Adipocyte (in vitro differentiated cells): ENCODE data around the gene AEN.

Experiments
- DNase-seq: peaks from one replicate; pipeline ENCODE4 v3.0.0-alpha.2; 2015; ENCODE audit warnings: low read depth
- H3K27me3 ChIP-seq: replicated peaks from 2 replicates; pipeline ENCODE4 v1.7.0; 2013; ENCODE audit warnings: mild to moderate bottlenecking, low read length, moderate library complexity; ENCODE audit not compliant: control insufficient read depth, insufficient read depth
- H3K36me3 ChIP-seq: 2 replicates; pipeline ENCODE4 v1.7.0; 2013; ENCODE audit warnings: low read length, mild to moderate bottlenecking, moderate library complexity; ENCODE audit not compliant: control insufficient read depth, insufficient read depth, severe bottlenecking
- H3K4me1 ChIP-seq: 2 replicates; pipeline ENCODE4 v1.7.0; 2013; ENCODE audit warnings: mild to moderate bottlenecking, low read length, moderate library complexity; ENCODE audit not compliant: control insufficient read depth, insufficient read depth
- H3K4me3 ChIP-seq: 2 replicates; pipeline ENCODE4 v1.7.0; 2013; ENCODE audit warnings: mild to moderate bottlenecking, low read length, moderate library complexity
- H3K9ac ChIP-seq: 2 replicates; pipeline ENCODE4 v1.7.0; 2013; ENCODE audit warnings: mild to moderate bottlenecking, low read length, moderate library complexity
- H3K9me3 ChIP-seq: 2 replicates; pipeline ENCODE4 v1.7.0; 2013; ENCODE audit warnings: mild to moderate bottlenecking, low read length, moderate library complexity; ENCODE audit not compliant: control insufficient read depth

AEN gene

DNA sequence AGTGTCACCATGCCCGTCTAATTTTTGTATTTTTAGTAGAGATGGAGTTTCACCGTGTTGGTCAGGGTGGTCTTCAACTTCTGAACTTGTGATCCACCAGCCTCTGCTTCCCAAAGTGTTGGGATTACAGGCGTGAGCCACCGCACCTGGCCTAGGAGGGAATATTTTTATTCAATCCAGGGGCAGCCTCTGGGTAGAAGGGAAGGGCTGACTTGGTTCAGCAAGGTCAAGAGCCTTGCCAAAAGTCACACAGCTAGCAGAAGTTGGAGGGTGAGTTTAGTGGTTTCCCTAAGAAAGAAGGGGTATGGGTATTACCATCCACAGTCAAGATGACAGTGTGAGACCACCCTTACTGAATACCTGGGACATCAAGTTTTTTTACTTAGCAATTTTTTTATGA is 4.9 kb upstream of the AEN start:
- Histone ChIP-seq H3K9me3 (no peaks in the 10 kb centered on the region), H3K27me3 (peaks cover 3% of the 10 kb centered on the region), H3K4me1 (peaks cover 15% of the 10 kb centered on the region), H3K4me3 (no peak overlapping the region), H3K36me3 (no peaks in the 10 kb centered on the region), H3K9ac (no peak overlapping the region)
- no peak for DNase-seq

DNA sequence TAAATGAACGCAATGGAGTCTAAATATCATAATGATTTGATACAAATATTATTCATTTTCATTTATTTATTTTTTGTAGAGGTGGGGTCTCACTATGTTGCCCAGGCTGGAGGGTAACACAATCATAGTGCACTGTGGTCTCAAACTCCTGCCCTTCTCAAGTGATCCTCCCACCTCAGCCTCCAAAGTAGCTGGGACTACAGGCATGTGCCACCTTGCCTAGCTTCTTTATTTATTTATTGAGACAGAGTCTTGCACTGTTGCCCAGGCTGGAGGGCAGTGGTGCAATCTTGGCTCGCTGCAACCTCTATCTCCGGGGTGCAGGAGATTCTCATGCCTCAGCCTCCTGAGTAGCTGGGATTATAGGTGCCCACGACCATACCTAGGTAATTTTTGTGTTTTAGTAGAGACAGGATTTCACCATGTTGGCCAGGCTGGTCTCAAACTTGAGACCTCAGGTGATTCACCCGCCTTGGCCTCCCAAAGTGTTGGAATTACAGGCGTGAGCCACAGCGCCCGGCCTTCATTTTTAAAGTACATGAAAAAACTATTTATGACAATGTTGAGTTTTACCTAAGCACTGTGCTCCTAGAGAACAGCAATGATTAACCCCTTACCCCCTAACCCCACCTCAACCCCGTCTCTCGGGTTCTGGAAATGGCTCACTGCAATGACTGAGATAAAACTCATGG is 4.0 kb upstream of the AEN start:
- Histone ChIP-seq H3K9ac (no peak overlapping the region), H3K36me3 (no peaks in the 10 kb centered on the region), H3K27me3 (peaks cover under 1% of the 10 kb centered on the region), H3K4me1 (peaks cover 17% of the 10 kb centered on the region), H3K9me3 (no peaks in the 10 kb centered on the region), H3K4me3 (no peak overlapping the region)
- DNase-seq, result no peak

DNA sequence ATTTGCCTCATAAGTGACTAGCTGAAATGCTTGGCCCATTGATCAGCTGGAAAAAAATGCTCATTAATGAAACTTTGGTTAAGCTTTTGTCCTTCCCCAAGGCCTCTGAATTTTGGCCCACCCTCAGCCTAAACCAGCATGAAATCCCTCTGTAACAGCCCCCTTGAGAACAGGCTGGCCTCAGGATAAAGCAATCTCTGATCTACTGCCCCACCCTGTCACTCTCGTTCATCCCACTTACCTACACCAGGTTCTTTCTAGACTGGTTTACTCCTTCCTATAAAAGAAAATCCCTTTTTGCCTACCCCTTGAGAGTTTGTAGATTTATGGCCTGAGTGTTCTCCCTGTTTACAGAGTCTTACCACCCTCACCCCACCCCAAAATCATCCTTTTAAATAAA is 3.4 kb upstream of the AEN start:
- Histone ChIP-seq H3K4me3 (no peak overlapping the region), H3K9ac (no peak overlapping the region), H3K4me1 (peaks cover 23% of the 10 kb centered on the region), H3K27me3 (no peaks in the 10 kb centered on the region), H3K36me3 (no peaks in the 10 kb centered on the region), H3K9me3 (no peaks in the 10 kb centered on the region)
- no peak for DNase-seq

DNA sequence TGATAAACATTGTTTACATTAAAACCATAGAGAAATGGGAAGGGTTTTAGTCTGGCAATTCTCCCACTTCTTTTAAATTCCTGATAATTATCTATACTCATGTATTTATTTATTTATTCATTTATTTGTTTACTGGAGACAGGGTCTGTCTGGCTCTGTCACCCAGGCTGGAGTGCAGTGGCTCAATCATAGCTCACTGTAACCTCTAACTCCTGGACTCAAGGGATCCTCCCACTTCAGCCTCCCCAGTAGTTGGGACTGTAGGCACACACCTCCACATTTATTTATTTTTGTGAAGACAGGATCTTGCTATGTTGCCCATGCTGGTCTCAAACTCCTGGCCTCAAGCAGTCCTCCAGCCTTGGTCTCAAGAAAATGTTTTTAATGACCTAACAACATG is 2.5 kb upstream of the AEN start:
- DNase-seq, result no peak
- Histone ChIP-seq H3K27me3 (no peaks in the 10 kb centered on the region), H3K9me3 (no peaks in the 10 kb centered on the region), H3K36me3 (no peaks in the 10 kb centered on the region), H3K4me3 (no peak overlapping the region), H3K9ac (no peak overlapping the region), H3K4me1 (peaks cover 25% of the 10 kb centered on the region)

DNA sequence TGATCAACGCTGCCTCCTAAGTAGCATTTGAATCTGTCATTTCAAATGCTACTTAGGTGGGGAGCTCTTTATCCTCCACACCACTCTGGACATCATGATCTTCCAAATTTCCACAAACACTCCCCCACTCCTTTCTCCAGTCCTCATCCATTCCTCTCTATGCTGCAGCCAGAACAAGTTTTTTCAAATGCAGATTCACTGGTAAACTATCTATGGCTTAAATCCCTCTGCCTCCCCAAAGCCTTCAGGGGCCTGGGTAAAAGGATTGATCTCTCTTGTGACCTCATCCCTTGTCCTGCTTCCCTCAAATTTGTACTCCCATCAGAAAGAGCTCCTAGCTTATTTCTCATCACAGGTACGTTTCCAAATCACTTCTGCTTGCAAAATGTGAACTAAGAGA is 1.3 kb upstream of the AEN start:
- Histone ChIP-seq H3K27me3 (no peaks in the 10 kb centered on the region), H3K36me3 (no peaks in the 10 kb centered on the region), H3K9ac (no peak overlapping the region), H3K4me1 (peaks cover 33% of the 10 kb centered on the region), H3K4me3 (no peak overlapping the region), H3K9me3 (no peaks in the 10 kb centered on the region)
- no peak for DNase-seq

DNA sequence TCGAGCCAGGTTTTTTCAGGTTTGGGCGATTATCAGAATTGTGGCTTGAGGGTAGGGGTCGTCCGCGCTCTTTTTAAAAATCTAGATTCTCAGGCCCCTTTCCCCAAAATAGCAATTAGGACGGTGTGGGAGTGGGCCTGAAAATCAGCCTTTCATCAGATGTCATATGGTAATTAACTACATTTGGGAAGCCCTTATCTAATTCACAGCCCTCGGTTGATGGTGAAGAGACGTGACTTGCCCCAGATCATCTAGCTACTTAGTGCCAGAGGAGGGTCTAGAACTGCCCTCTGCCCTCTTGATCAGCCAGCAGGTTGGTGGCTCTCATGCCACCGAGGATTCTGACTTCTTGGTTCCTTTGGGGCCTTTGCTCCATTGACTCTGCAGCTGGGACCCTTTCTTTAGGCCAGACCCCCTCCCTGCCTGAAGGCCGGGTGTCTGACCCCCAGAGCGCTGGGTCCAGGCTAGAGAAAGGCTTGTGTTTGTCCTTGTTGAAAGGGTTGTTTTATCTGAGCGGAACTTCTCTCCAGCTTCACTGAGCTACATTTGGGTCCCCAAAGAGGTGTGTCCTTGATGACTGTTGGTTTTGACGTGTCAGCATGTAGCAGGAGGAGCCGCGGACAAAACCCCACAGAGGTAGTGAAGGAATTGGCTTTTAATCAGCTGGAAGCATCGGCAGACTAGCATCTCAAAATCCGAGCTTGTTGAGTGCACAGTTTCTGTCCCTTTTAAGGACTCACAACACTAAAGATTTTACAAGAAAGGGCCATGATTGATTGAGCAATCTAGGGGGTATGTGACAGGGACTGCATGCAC is 857 bp downstream of the AEN start:
- peaks cover 10% of the 10 kb centered on the region for H3K36me3 ChIP-seq
- peak overlapping the region; percentile 96 for H3K9ac ChIP-seq
- no peaks in the 10 kb centered on the region for H3K27me3 ChIP-seq
- DNase-seq, result peak; percentile 61
- no peaks in the 10 kb centered on the region for H3K9me3 ChIP-seq
- H3K4me3 ChIP-seq, result peak overlapping the region; percentile 99
- peaks cover 36% of the 10 kb centered on the region for H3K4me1 ChIP-seq

DNA sequence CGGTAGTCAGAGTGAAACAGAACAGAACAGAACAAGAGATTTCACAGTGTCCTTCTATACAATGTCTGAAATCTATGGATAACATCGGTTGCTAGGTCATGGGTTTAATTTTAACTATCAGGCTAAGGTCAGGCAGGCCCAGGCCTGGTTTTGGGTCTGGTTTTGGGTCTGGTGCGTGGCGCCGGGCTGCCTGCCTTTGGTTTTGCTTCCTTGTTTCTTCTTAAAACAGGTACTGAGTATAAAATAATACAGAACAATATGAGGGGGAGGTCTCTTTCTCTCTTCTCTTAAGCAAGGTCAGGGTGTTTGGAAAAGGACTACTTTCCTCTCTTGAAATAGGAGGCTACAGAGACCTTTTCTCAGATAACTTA is 1.4 kb downstream of the AEN start:
- H3K4me3 ChIP-seq, result peak overlapping the region; percentile 99
- H3K9me3 ChIP-seq, result no peaks in the 10 kb centered on the region
- peak overlapping the region; percentile 96 for H3K9ac ChIP-seq
- no peaks in the 10 kb centered on the region for H3K27me3 ChIP-seq
- H3K36me3 ChIP-seq, result peaks cover 16% of the 10 kb centered on the region
- DNase-seq, result no peak
- peaks cover 36% of the 10 kb centered on the region for H3K4me1 ChIP-seq

DNA sequence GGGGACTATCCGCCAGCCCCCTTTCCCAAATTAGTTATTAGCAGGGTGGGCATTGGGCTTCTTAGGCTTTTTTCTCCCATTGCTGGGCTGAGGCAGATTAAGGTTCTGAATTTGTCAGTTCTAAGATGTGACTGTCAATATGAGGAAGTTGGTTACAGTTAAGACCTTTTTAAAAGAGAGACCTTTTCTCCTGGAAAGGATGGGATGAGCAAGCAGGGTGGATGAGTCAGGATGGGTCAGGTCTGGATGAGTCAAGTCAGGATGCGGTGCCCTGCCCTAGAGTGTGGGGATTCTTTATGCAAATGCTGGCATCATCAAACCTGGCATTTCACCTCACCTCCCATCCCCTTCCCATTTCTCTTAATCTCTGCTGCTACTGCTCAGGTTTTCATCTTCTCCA is 1.9 kb downstream of the AEN start:
- peak overlapping the region; percentile 99 for H3K4me3 ChIP-seq
- peak; percentile 80 for DNase-seq

DNA sequence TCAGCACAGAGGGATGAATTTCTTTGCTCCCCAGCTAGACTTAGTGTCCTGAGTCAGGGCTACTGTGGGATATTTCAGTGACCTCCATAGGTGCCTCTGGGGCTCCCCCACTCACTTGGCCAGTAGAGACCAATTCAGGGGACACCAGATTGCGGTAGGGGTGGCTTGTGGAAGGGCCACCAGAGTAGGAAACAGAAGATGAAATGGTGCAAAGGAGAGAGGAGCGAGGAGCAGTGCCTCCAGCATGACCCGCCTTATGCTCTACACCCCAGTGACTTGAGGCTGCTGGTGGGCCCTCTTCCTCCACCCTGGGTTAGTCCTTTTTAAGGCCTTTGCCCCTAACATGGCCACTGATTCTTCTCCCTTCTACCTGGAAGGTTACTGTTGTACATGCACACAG is 2.5 kb downstream of the AEN start:
- H3K36me3 ChIP-seq, result peaks cover 26% of the 10 kb centered on the region
- DNase-seq, result no peak
- peak overlapping the region; percentile 99 for H3K4me3 ChIP-seq
- peaks cover 36% of the 10 kb centered on the region for H3K4me1 ChIP-seq
- H3K9me3 ChIP-seq, result no peaks in the 10 kb centered on the region
- no peaks in the 10 kb centered on the region for H3K27me3 ChIP-seq
- peak overlapping the region; percentile 60 for H3K9ac ChIP-seq

More for the DNA sequence above, 1.9 kb downstream of the AEN start:
- Histone ChIP-seq H3K9me3 (no peaks in the 10 kb centered on the region), H3K27me3 (no peaks in the 10 kb centered on the region), H3K36me3 (peaks cover 21% of the 10 kb centered on the region), H3K4me1 (peaks cover 36% of the 10 kb centered on the region), H3K9ac (peak overlapping the region; percentile 96)

DNA sequence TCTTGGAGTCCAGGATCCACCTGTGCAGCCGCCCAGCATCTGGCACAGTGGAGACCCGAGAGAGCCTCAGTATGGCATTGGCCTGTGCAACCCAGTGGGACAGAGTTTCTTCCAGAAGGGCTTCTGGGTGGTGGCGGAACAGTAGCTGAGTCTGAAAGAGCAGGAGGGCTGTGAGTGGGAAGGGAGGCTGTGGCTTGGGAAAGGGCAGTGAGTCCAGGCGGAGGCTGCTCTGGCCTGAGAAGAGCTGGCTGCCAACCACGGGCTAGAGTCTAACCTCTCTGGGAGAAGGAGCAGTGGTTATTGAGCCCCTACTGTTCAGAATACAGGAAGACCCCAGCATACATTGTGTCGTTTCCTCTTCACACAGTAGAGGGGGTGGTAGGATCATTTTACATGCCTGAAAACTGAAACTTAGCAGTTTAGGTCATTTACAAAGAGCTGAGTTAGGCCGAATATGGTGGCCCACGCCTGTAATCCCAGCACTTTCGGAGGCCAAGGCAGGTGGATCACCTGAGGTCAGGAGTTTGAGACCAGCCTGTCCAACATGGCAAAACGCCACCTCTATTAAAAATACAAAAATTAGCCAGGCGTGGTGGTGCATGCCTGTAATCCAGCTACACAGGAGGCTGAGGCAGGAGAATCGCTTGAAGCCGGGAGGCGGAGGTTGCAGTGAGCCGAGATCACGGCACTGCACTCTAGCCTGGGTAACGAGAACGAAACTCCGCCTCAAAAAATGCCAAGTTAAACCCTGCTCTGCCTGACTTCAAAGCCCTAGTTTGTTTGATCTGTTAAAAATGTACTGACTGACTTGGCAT is 3.2 kb downstream of the AEN start:
- Histone ChIP-seq H3K36me3 (peaks cover 34% of the 10 kb centered on the region), H3K4me1 (peaks cover 36% of the 10 kb centered on the region), H3K9ac (peak overlapping the region; percentile 60), H3K9me3 (no peaks in the 10 kb centered on the region), H3K4me3 (peak overlapping the region; percentile 49), H3K27me3 (no peaks in the 10 kb centered on the region)
- DNase-seq, result peak; percentile 52

DNA sequence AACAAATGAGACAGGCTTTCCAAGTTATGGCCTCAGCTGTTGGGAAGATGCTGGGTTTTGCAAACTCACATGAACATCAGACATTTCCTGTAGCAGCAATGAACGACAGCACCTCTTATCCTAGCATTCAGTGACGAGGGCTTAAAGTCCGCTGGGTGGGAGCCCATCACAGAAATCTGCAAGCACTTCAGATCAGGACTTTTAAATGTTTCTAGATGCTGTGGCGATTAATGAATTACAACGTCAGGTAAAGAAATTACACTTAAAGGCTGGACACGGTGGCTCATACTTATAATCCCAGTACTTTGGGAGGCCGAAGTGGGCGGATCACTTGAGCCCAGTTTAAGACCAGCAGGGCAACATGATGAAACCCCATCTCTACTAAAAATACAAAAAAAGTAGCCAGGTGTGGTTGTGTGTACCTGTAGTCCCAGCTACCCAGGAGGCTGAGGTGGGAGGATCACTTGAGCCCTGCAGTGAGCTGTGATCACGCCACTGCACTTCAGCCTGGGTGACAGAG is 3.9 kb downstream of the AEN start:
- Histone ChIP-seq H3K9me3 (no peaks in the 10 kb centered on the region), H3K27me3 (no peaks in the 10 kb centered on the region), H3K4me3 (peak overlapping the region; percentile 49), H3K4me1 (peaks cover 36% of the 10 kb centered on the region), H3K9ac (peak overlapping the region; percentile 60), H3K36me3 (peaks cover 40% of the 10 kb centered on the region)
- DNase-seq, result no peak
